Activated naive CD8-positive, alpha-beta T cell treated with anti-CD3 and anti-CD28 coated beads, Interleukin-2, amount 50 U/mL, for 24 hours (primary cell): Measurements from ENCODE around the gene AFMID.
A peak's percentile ranks its signal among the peaks of the same experiment; 100 is the strongest.
"Not testable (repeated sequence)": the region's sequence is repeated elsewhere in the genome, so short reads cannot be mapped to it uniquely, and the experiment has no call there.

Experiments
- ATAC-seq: fragments of 150-1000 bp; cut with Tn5 transposase; one replicate; pipeline ENCODE4 v1.10.0; 2021
- DNase-seq: peaks from one replicate; pipeline ENCODE4 v3.0.0; 2021
- H3K27ac Mint-ChIP-seq: one replicate; pipeline ENCODE4 v1.8.0; 2021; ENCODE audit warnings: mild to moderate bottlenecking, mixed read lengths
- H3K27me3 Mint-ChIP-seq: one replicate; pipeline ENCODE4 v1.8.0; 2021; ENCODE audit warnings: mixed read lengths
- H3K36me3 Mint-ChIP-seq: one replicate; pipeline ENCODE4 v1.8.0; 2021; ENCODE audit warnings: low read depth, mixed read lengths
- H3K4me1 Mint-ChIP-seq: one replicate; pipeline ENCODE4 v1.8.0; 2021; ENCODE audit warnings: mixed read lengths
- H3K4me3 Mint-ChIP-seq: one replicate; pipeline ENCODE4 v1.8.0; 2021; ENCODE audit warnings: mild to moderate bottlenecking, moderate library complexity, mixed read lengths
- H3K9me3 Mint-ChIP-seq: one replicate; pipeline ENCODE4 v1.8.0; 2021; ENCODE audit warnings: mixed read lengths

The AFMID gene, protein sequence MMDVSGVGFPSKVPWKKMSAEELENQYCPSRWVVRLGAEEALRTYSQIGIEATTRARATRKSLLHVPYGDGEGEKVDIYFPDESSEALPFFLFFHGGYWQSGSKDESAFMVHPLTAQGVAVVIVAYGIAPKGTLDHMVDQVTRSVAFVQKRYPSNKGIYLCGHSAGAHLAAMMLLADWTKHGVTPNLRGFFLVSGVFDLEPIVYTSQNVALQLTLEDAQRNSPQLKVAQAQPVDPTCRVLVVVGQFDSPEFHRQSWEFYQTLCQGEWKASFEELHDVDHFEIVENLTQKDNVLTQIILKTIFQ

DNA sequence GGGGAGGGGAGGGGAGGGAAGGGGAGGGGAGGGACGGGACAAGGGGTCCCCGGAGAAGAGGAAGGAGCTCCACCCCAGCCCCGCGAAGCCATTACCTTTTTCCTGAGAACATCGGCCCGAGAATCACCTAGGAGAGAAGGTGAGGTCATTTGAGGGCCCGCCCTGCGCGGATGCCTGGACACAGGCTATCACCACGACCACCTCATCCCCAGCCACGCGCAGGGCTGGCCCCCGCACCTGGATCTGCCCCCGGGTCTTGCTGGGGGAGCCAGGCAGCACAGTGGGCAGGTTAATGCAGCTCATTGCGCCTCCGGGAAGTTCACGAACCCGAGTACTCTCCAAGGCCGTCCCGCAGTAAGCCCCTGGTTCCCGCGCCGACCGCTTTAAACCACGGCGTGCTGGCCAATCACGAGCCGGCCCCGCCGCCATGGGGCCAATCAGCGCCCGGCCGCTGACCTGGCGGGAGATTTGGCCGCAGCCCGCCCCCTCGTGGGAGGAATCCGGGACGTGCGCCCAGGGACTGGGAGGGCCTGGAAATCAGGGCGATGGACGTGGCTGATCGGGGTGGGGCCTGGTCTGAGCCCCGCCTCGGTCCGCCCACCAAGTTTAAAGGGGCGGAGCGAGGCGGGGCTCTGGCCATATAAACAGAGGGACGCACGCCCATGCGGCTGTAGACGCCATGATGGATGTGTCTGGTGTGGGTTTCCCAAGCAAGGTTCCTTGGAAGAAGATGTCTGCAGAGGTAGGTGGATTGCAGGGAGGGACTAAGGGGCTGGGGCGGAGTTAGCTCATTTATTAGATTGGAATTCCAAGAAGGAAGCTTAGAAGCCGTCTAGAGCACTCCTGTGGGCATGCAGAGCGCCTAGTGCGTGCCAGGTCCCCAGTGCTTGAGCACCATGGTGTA is at the start of gene AFMID, which contains the start of gene TK1:
TSS of gene AFMID (plus strand) at position 671 of the 904 bp plus-strand sequence. CDS start at position 680, 9 bp downstream.
TSS of gene TK1 (minus strand) at position 361 of the 904 bp plus-strand sequence. CDS start at position 303, 58 bp downstream.
- H3K4me3 Mint-ChIP-seq: peak within 1 kb of the TSS; percentile 84
- peak within 1 kb of the TSS; percentile 79 for H3K27ac Mint-ChIP-seq
- H3K4me1 Mint-ChIP-seq: peaks cover 26% of the 10 kb centered on the region
- no peaks in the 10 kb centered on the region for H3K9me3 Mint-ChIP-seq
- peaks cover 28% of the 10 kb centered on the region for H3K36me3 Mint-ChIP-seq
- ATAC-seq: peak; percentile 97
- H3K27me3 Mint-ChIP-seq: no peaks in the 10 kb centered on the region
- peak; percentile 98 for DNase-seq

GRCh38 chr17:78137392-78138203 is 49.6 kb upstream of the AFMID start:
- Mint-ChIP-seq H3K9me3 (no peaks in the 10 kb centered on the region), H3K4me3 (no peak overlapping the region)
- peak; percentile 6 for ATAC-seq

DNA sequence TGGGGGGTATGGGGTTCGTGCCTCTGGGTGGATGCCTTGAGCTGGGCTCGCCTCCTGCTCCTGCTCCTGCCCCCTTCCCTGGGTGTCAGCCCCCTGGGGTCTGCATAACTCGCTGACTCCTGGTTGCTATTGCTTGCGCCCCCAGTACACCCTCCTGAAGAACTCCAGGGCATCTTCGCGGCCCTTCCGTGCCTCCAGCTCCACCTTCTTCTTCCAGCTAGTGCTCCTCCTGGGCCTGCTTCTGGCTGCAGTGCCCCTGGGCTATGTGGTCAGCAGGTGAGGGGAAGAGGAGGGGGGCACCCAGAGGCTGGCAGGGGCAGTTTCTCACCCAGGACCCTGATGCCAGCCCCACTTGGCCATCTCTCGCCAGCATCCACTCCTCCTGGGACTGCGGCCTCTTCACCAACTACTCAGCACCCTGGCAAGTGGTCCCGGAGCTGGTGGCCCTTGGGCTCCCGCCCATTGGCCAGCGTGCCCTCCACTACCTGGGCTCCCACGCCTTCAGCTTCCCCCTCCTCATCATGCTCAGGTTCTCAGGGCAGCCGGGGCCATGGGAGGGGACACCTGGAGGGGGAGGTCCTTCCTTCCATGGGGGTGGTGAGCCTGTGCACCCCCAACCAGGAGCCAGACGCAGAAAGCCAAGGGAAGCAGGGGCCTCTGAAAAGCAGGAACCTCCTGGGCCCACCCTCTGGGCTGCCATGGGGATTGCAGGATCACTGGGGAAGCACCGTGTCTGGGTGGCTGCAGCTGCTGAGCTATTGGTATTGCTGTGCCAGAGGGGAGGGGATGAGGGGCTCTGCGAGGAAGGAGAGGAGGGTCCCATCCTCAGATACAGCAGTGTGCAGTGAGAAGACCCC is 48.7 kb upstream of the AFMID start:
- Mint-ChIP-seq H3K36me3 (peaks cover 47% of the 10 kb centered on the region), H3K4me3 (no peak overlapping the region), H3K27me3 (no peaks in the 10 kb centered on the region), H3K27ac (no peak overlapping the region), H3K9me3 (no peaks in the 10 kb centered on the region), H3K4me1 (peaks cover 70% of the 10 kb centered on the region)
- DNase-seq (no peak), ATAC-seq (no peak)

More at GRCh38 chr17:78137392-78138203, 49.6 kb upstream of the AFMID start:
- no peaks in the 10 kb centered on the region for H3K27me3 Mint-ChIP-seq
- H3K4me1 Mint-ChIP-seq: peaks cover 76% of the 10 kb centered on the region
- H3K27ac Mint-ChIP-seq: no peak overlapping the region
- peak; percentile 72 for DNase-seq
- peaks cover 49% of the 10 kb centered on the region for H3K36me3 Mint-ChIP-seq

DNA sequence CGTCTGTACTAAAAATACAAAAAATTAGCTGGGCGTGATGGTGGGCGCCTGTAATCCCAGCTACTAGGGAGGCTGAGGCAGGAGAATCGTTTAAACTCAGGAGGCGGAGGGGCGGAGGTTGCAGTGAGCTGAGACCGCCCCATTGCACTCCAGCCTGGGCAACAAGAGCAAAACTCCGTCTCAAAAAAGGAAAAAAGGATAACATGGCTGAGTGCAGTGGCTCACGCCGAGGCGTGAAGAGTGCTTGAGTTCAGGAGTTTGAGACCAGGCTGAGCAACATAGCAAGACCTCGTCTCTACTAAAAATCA is 47.3 kb upstream of the AFMID start:
- not testable (repeated sequence) for DNase-seq, H3K4me3 Mint-ChIP-seq, H3K9me3 Mint-ChIP-seq, H3K27me3 Mint-ChIP-seq
- Mint-ChIP-seq H3K27ac (peak overlapping the region; percentile 65), H3K36me3 (peaks cover 36% of the 10 kb centered on the region), H3K4me1 (peaks cover 69% of the 10 kb centered on the region)
- ATAC-seq: peak; percentile 3

GRCh38 chr17:78140169-78141051 is 46.8 kb upstream of the AFMID start:
- peaks cover 35% of the 10 kb centered on the region for H3K36me3 Mint-ChIP-seq
- peak overlapping the region; percentile 32 for H3K4me3 Mint-ChIP-seq
- H3K4me1 Mint-ChIP-seq: peaks cover 67% of the 10 kb centered on the region
- no peaks in the 10 kb centered on the region for H3K27me3 Mint-ChIP-seq
- no peaks in the 10 kb centered on the region for H3K9me3 Mint-ChIP-seq
- peak; percentile 97 for DNase-seq
- ATAC-seq: peak; percentile 80
- H3K27ac Mint-ChIP-seq: peak overlapping the region; percentile 65

DNA sequence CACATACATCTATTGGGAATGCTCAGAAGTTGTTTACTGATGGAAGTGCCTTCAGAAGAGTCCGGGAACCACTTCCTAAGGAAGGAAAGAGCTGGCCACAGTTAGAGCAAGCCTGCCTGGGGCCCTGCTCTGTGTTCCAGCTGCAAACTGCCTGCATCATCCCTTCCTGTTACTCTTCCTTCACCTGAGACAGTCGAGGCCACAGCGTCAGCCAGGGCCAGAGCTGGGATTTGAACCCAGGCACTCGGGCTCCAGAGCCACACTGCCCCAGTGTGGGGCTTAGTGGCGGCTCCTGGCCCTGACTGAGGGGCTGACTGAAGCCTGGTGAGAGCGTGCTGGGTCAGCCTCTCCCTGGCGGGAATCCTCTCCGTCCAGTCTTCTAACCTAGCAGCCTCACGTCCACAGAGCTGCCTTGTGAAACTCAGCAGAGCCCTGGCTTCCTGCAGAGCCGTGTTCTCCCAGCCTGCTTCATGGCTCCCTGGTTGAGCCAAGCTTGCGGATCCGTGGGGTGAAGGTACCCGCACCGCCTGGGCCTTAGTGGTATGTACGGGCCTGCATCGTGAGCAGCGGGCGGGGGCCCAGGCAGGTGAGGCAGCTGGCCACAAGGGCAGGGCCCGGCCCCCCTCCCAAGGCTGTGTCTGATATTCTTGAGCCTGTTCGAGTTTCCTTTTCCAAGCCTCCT is 45.6 kb upstream of the AFMID start:
- Mint-ChIP-seq H3K27ac (peak overlapping the region; percentile 13), H3K4me1 (peaks cover 59% of the 10 kb centered on the region)

DNA sequence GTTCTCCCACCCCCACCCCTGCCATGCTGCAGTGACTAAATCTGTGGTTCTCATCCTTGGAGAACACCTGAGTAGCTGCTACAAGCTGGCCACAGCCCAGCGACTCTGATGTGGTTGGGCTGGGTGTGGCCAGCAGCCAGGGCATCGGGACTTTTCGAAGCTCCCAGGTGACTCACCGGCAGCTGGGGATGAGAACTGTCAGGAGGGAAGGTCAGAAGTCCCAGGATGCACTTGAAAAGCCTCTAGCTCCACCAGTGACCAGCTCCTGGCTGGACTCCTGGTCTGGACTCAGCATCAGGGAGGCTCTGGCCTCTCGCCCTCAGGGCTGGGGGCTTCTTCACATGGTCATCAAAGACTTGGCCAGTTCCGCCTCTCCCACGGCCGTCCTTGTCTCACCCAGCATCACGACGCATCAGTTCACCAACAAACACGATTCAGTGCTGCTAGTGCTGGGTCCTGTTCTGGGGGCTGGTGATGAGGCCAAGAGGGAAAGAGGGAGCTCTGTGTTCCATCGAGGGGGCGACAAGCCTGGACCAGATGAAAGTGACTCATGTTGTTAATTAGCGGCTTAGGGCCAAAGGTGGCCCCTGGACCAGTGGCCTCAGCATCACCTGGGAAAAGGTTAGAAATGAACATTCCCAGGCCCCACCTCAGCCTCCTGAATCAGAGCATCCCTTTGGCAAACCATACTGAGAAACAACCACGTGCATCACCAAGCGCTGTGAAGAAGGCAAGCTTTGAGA is 44.9 kb upstream of the AFMID start:
- Mint-ChIP-seq H3K27me3 (no peaks in the 10 kb centered on the region), H3K36me3 (peaks cover 17% of the 10 kb centered on the region), H3K9me3 (no peaks in the 10 kb centered on the region), H3K4me1 (peaks cover 57% of the 10 kb centered on the region), H3K27ac (no peak overlapping the region), H3K4me3 (no peak overlapping the region)
- DNase-seq: peak; percentile 36
- no peak for ATAC-seq

More for the DNA sequence above, 45.6 kb upstream of the AFMID start:
- DNase-seq: no peak
- Mint-ChIP-seq H3K36me3 (peaks cover 23% of the 10 kb centered on the region), H3K27me3 (no peaks in the 10 kb centered on the region), H3K4me3 (no peak overlapping the region), H3K9me3 (no peaks in the 10 kb centered on the region)
- no peak for ATAC-seq

GRCh38 chr17:78143214-78144146 is 43.7 kb upstream of the AFMID start:
- no peaks in the 10 kb centered on the region for H3K27me3 Mint-ChIP-seq
- DNase-seq: no peak
- no peak overlapping the region for H3K4me3 Mint-ChIP-seq
- no peak overlapping the region for H3K27ac Mint-ChIP-seq
- no peak for ATAC-seq
- H3K36me3 Mint-ChIP-seq: peaks cover 15% of the 10 kb centered on the region
- peaks cover 56% of the 10 kb centered on the region for H3K4me1 Mint-ChIP-seq
- H3K9me3 Mint-ChIP-seq: no peaks in the 10 kb centered on the region

DNA sequence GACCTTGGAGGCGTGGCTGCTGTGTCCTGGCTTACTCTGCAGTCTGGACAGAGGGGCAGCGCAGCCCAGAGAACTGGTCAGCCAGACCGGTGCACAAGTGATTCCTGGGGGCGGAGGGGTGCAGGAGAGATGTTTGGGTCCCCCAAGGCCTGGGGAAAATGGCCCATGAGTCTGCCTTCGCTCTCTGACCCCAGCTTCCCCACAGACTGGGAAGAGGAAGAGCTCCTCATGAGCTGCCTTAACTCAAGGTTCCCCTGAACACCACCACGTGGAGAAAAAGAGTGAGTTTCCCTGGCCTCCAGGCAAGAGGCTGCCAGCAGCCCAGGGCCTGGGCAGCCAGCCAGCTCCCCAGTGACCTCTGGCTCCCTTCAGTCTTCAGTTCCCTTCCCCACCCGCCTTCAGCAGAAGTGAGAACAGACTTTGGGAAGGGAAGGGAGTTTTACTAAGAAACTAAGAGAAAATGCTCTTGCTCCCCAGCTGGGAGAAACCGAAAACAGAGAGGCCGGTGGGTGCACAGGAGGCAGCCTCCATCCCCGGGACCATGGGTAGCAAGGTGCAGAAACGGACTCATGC is 42.9 kb upstream of the AFMID start:
- H3K27ac Mint-ChIP-seq: no peak overlapping the region
- no peaks in the 10 kb centered on the region for H3K9me3 Mint-ChIP-seq
- ATAC-seq (no peak), DNase-seq (no peak)
- no peak overlapping the region for H3K4me3 Mint-ChIP-seq
- peaks cover 13% of the 10 kb centered on the region for H3K36me3 Mint-ChIP-seq
- H3K27me3 Mint-ChIP-seq: no peaks in the 10 kb centered on the region
- peaks cover 54% of the 10 kb centered on the region for H3K4me1 Mint-ChIP-seq

DNA sequence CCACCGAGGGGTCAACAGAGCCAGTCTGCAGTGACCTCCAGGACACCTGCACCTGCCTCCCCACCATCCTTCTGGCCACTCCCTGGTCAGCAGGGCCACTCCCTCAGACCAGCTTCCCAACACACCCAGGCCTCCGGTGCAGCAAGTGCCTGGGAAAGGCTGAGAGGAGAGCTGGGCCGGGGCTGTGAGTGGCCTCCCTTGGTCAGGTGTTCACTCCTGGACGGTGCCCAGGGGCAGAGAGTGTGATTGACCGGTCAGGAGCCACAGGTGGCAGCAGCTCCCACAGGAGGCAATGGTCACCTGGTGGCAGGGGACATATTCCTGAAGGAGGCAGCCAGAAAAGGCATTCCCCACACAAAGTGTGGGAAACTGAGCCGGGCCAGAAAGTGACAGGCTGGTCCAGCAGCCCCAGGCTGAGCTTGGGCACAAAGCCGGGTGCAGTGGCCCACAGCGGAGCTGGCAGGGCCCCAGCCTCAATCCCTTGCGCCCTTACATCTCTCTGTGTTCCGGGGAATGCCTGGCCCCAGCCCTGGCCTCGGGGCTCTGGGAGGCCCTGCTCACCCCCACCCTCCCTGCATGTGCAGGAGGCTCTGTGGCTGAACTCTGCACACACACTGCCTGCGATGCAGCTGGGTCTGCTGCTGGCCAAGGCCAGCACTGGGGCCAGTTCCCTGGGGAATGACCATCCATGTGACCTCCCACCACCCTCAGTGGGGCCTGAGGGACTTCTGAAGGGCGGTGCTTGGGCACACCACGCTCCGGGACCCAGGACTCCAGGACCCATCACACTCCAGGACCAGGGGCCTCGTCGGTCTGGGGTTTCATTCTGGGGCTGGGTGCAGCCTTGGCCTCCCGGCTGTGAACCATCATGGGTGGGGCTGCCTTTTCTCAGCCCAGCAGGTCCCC is 42.2 kb upstream of the AFMID start:
- peaks cover 50% of the 10 kb centered on the region for H3K4me1 Mint-ChIP-seq
- H3K4me3 Mint-ChIP-seq: no peak overlapping the region
- no peak overlapping the region for H3K27ac Mint-ChIP-seq
- H3K27me3 Mint-ChIP-seq: no peaks in the 10 kb centered on the region
- DNase-seq (no peak), ATAC-seq (no peak)
- no peaks in the 10 kb centered on the region for H3K9me3 Mint-ChIP-seq
- H3K36me3 Mint-ChIP-seq: peaks cover 9% of the 10 kb centered on the region
